Activated B cell treated with CpG ODN at 0.5 μM for 24 hours (primary cell): ENCODE measurements around the gene NHS. TPM values are rescaled to one million over a fixed set of nuclear protein-coding genes. Genes with fewer than 3 reads are reported as not detected.

Experiments used
- ATAC-seq: fragments of 200-7000 bp; cut with Tn5 transposase; one replicate; pipeline ENCODE4 v1.10.0; 2021; ENCODE audit warnings: low read depth, mild to moderate bottlenecking, moderate library complexity
- CTCF ChIA-PET: fragments of 350-600 bp; sonication (Branson Sonifier 250); formaldehyde crosslinking; loops from one replicate; lab custom pipeline; 2021; ENCODE audit warnings: antibody characterized with exemption; lab: Charles Lee
- POLR2A ChIA-PET: fragments of 350-600 bp; sonication (Branson Sonifier 250); formaldehyde crosslinking; loops from one replicate; lab custom pipeline; 2021; ENCODE audit warnings: antibody characterized with exemption; lab: Charles Lee
- DNase-seq: peaks from one replicate; pipeline ENCODE4 v3.0.0; 2022
- H3K27ac Mint-ChIP-seq: one replicate; pipeline ENCODE4 v1.8.0; 2020; ENCODE audit warnings: mixed read lengths
- H3K27me3 Mint-ChIP-seq: one replicate; pipeline ENCODE4 v1.8.0; 2021; ENCODE audit warnings: mixed read lengths
- H3K36me3 Mint-ChIP-seq: one replicate; pipeline ENCODE4 v1.8.0; 2021; ENCODE audit warnings: low read depth, mixed read lengths
- H3K4me1 Mint-ChIP-seq: one replicate; pipeline ENCODE4 v1.8.0; 2021; ENCODE audit warnings: mixed read lengths
- H3K4me3 Mint-ChIP-seq: one replicate; pipeline ENCODE4 v1.8.0; 2020; ENCODE audit warnings: mild to moderate bottlenecking, mixed read lengths
- H3K9me3 Mint-ChIP-seq: one replicate; pipeline ENCODE4 v1.8.0; 2020; ENCODE audit warnings: mixed read lengths
- intact Hi-C: fragments of 100-400 bp; cut with micrococcal nuclease; formaldehyde crosslinking; loops from one replicate; pipeline ENCODE4 v1.15.1; 2024
- total RNA-seq: library from RNA; stranded (reverse); gene quantifications from 2 replicates; pipeline ENCODE4 v1.2.3, GENCODE V29; 2022
- TF ChIP-seq, protein P1 (sequence below): fragments of 200-600 bp; IDR thresholded peaks from one replicate; pipeline ENCODE4 v1.8.0; 2022; ENCODE audit warnings: antibody characterized with exemption, mild to moderate bottlenecking

Gene NHS
- total RNA-seq, 1 donor from 2014 or later: not detected

DNA sequence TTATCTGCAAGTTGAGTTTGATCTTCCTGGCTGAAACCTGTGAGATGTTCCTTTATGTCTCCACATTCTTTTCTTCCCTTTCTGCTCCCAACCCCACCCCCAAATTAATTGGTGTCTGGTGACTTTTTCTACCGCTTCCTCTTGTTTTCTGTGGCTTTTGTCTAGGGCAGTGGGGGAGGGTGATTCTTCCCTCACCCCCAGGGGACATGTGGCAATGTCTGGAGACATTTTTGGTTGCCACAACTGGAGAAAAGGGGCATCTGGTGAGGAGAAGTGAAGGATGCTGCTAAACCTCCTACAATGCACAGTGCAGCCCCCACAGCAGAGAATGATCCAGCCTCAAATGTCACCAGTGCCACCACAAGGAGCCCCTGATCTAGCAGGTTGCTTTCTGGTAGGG is 152.9 kb downstream of the NHS start:
- Mint-ChIP-seq H3K27me3 (no peaks in the 10 kb centered on the region), H3K27ac (no peak overlapping the region), H3K4me1 (no peaks in the 10 kb centered on the region), H3K4me3 (no peak overlapping the region), H3K9me3 (no peaks in the 10 kb centered on the region), H3K36me3 (no peaks in the 10 kb centered on the region)
- ChIA-PET POLR2A (no interaction called here), CTCF (no interaction called here)
- intact Hi-C loops: no loop called here
- DNase-seq: no peak
- no peak for ATAC-seq
- TF ChIP-seq, protein P1, sequence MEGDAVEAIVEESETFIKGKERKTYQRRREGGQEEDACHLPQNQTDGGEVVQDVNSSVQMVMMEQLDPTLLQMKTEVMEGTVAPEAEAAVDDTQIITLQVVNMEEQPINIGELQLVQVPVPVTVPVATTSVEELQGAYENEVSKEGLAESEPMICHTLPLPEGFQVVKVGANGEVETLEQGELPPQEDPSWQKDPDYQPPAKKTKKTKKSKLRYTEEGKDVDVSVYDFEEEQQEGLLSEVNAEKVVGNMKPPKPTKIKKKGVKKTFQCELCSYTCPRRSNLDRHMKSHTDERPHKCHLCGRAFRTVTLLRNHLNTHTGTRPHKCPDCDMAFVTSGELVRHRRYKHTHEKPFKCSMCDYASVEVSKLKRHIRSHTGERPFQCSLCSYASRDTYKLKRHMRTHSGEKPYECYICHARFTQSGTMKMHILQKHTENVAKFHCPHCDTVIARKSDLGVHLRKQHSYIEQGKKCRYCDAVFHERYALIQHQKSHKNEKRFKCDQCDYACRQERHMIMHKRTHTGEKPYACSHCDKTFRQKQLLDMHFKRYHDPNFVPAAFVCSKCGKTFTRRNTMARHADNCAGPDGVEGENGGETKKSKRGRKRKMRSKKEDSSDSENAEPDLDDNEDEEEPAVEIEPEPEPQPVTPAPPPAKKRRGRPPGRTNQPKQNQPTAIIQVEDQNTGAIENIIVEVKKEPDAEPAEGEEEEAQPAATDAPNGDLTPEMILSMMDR: no peak

DNA sequence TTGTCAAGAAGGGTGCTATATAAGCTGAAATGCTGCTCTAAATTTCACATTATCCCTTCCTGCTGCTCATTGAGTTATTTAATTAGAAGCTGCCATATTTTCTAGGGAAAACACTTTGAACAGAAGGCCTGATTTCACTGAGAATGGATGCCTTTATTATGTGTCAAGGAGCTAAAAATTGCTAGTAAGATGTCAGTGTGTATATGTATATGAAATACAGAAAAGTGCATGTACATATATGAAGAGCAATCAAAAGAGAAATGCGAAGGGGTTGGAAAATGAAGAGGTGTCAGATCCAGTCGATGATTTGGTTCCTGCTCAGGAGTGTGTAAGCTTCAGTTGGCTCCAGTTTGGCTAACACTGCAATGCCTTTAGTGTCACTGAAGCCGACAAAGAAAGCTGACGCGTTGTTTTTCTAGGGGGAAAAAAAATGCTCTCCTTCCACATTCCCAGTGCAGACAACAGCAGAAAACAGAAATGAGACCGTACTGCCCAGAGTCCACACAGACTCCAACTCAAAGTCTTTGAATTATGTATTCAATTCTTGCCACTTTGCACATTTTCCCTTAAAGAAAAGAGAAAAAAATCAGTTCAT is 154.2 kb downstream of the NHS start:
- Mint-ChIP-seq H3K4me3 (no peak overlapping the region), H3K27me3 (no peaks in the 10 kb centered on the region), H3K27ac (no peak overlapping the region), H3K36me3 (no peaks in the 10 kb centered on the region), H3K4me1 (no peaks in the 10 kb centered on the region), H3K9me3 (no peaks in the 10 kb centered on the region)
- ChIA-PET POLR2A (no interaction called here), CTCF (no interaction called here)
- ATAC-seq (no peak), DNase-seq (no peak)
- TF ChIP-seq, protein P1: no peak
- intact Hi-C loops: no loop called here

DNA sequence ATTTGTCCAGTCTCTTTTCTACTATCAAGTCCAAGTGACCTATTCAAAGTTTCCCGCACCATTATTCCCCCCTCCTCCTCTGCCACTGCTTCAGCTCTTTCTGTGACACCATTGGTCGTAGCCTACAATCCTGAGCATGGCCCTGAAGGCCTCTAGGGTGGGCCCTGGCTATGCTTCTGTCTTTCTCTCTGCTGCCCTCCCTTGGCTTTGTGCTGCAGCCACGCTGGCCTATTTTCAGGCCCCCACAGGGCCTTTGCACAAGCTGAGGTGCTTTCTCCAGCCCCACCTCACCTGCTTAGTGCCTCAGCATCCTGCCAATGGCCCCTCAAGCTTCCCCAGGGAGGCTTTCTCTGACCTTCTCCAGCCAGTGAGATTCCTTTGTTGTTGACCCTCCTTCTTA is 156.5 kb downstream of the NHS start:
- ChIA-PET CTCF (no interaction called here), POLR2A (no interaction called here)
- no peak for ATAC-seq

DNA sequence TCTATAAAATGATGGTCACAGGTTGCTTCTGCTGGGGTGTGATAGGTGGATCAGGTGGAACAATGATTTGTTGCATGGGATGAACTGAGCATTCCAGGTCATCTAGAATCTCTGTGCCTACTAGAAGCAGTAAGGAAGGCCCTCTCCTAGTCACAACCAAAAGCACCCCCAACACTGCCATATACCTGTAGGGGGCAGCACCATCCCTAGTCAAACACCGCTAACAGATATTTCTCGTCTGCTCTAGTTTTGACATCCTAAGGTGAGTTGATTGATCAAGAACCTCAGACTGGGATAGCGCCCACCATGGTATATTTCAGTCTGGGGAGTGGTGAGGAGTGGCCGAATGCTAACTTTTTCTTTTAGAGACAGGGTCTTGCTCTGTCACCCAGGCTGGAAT is 160.2 kb downstream of the NHS start:
- CTCF ChIA-PET: no interaction called here

More for the DNA sequence above, 156.5 kb downstream of the NHS start:
- Mint-ChIP-seq H3K27me3 (no peaks in the 10 kb centered on the region), H3K4me3 (no peak overlapping the region), H3K27ac (no peak overlapping the region), H3K9me3 (no peaks in the 10 kb centered on the region), H3K4me1 (no peaks in the 10 kb centered on the region), H3K36me3 (no peaks in the 10 kb centered on the region)
- TF ChIP-seq, protein P1: no peak
- intact Hi-C loops: no loop called here
- DNase-seq: no peak

DNA sequence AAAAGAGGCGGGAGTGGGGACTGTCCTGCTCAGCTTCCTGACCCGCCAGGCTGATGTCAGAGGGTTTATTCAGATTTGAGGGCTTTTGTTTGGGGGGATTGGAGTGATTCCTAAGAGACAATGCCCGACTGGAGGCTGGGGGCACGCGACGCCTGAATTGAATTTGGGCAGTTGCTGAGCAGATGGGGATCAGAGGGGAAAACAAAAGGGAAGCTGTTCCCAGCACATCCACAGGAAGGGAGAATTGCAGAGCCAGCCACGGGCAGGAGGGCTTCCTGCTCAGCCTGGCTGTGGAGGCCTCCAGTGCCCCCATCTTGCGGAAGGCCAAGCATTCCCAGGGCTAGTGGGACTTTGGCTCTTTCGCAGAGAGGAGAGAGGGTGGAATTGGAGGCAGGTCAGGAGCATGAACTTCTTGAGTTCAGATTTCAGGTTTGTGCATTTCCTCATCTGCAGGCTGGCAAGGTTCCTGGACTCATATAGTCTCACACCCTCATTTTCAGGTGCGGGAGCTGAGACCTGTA is 162.8 kb downstream of the NHS start:
- Mint-ChIP-seq H3K36me3 (no peaks in the 10 kb centered on the region), H3K4me3 (no peak overlapping the region), H3K4me1 (no peaks in the 10 kb centered on the region), H3K9me3 (no peaks in the 10 kb centered on the region), H3K27me3 (no peaks in the 10 kb centered on the region), H3K27ac (no peak overlapping the region)
- POLR2A ChIA-PET: no interaction called here
- DNase-seq (no peak), ATAC-seq (no peak)
- intact Hi-C loops: no loop called here
- TF ChIP-seq, protein P1: no peak
- CTCF ChIA-PET: no interaction called here

More for the DNA sequence above, 160.2 kb downstream of the NHS start:
- no peak for ATAC-seq
- intact Hi-C loops: no loop called here
- Mint-ChIP-seq H3K27ac (no peak overlapping the region), H3K4me1 (no peaks in the 10 kb centered on the region), H3K4me3 (no peak overlapping the region), H3K27me3 (no peaks in the 10 kb centered on the region), H3K9me3 (no peaks in the 10 kb centered on the region), H3K36me3 (no peaks in the 10 kb centered on the region)
- POLR2A ChIA-PET: no interaction called here
- TF ChIP-seq, protein P1: no peak
- DNase-seq: no peak
